Measurements from ENCODE around the gene FLNC.

DNA sequence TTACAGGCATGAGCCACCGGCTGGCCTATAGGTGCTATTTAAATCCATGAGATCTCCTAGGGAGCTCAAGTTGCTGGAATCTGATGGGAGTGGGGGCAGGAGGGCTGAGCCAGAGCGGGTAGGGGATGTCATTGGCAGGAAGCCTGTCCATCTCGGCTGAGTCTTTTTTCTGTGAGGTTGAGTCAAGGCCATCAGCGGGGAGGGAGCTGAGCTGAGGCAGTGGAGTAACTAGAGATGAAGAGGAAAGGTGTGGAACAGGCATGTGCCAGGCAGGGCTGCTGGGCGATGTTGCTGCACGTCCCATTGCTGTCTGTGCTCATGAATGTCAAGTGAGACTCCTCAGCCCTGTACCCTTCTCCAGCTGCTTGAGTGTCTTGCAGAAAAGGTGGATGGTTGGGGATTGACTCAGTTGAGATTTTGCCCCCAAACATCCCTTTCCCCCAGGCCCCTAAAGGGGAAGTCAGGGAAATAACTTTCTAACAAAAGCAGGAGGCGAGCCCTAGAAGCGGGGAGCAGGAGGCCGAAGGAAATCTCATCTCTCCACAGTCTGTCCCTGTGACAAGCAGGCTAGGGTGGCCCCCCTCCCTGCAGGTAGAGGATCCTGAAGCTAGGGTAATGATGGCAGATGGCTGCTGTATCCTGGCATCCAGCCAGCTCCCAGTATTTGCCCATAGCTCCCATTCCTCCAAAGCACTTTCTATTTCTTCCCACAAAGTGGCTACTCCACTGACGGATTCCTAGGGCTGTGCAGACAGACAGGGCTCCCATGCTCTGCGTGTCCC is 37.8 kb downstream of the FLNC start:
- TF ChIP-seq, protein P1, sequence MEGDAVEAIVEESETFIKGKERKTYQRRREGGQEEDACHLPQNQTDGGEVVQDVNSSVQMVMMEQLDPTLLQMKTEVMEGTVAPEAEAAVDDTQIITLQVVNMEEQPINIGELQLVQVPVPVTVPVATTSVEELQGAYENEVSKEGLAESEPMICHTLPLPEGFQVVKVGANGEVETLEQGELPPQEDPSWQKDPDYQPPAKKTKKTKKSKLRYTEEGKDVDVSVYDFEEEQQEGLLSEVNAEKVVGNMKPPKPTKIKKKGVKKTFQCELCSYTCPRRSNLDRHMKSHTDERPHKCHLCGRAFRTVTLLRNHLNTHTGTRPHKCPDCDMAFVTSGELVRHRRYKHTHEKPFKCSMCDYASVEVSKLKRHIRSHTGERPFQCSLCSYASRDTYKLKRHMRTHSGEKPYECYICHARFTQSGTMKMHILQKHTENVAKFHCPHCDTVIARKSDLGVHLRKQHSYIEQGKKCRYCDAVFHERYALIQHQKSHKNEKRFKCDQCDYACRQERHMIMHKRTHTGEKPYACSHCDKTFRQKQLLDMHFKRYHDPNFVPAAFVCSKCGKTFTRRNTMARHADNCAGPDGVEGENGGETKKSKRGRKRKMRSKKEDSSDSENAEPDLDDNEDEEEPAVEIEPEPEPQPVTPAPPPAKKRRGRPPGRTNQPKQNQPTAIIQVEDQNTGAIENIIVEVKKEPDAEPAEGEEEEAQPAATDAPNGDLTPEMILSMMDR (conservative IDR thresholded peaks at IDR 0.05 in 1 of 2, IDR thresholded peaks at IDR 0.05 in 1 of 2; ENCODE audit: extremely low read depth in 1 of 2, insufficient read depth in 1 of 2, low read depth in 1 of 2, low read length in 2 of 2) = no peak
- TF ChIP-seq EZH2 (IDR thresholded peaks at IDR 0.05; ENCODE audit: borderline replicate concordance, low read length) = no peak
